ENCODE measurements around the gene TMEM150A. TPM values are rescaled to one million over a fixed set of nuclear protein-coding genes. Genes with fewer than 3 reads are reported as not detected.

TMEM150A gene
- total and polyA plus RNA-seq, 2 of the 13 experiments (the other 11 are each of a cell fraction or from before 2014, with no cell fraction given) = 30.1 to 70.4 TPM

DNA sequence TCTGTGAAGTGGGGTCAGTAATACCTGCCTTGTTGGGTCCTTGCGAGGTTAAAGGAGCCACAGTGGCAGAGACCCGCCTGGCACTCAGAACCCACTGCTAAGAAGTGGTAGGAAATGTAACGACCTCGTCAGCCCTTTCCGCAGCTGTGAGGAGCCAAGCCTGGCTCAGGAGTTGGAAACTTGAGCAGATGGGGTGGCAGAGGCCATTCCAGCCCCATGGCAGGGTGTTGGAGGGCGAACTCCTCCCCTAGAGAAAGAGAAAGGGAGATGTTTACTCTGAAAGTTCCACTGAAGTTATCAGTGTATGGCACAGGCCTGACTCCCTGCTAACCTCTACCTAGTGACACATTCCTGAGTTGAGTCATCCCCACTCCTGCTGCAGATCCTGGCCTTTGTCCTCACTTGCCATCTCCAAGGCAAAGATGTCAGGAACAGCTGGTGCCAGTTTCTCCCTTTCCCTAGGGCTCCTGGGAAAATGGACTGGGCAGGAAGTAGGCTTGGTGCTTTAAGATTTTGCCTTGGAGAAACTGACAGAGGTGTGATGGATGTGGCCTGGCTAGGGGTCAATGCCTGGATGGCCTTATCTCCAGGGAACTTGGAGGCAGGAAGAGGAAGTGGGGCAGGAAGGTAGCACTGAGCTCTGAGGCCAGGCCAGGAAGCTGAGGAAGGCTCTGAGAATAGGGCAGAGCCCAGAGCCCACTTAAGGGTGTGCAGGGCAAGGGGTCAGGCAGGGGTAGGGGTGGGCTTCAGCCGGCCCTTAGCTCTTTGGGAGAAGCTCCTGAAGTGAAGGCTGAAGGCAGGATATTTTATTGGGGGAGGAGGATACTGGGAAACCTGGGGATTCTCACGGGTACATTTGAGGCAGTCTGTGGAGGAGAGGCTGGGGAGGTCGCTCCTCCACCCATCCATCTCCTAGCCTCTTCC is 17.4 kb downstream of the TMEM150A start (continued):
- TF ChIP-seq, protein P1, sequence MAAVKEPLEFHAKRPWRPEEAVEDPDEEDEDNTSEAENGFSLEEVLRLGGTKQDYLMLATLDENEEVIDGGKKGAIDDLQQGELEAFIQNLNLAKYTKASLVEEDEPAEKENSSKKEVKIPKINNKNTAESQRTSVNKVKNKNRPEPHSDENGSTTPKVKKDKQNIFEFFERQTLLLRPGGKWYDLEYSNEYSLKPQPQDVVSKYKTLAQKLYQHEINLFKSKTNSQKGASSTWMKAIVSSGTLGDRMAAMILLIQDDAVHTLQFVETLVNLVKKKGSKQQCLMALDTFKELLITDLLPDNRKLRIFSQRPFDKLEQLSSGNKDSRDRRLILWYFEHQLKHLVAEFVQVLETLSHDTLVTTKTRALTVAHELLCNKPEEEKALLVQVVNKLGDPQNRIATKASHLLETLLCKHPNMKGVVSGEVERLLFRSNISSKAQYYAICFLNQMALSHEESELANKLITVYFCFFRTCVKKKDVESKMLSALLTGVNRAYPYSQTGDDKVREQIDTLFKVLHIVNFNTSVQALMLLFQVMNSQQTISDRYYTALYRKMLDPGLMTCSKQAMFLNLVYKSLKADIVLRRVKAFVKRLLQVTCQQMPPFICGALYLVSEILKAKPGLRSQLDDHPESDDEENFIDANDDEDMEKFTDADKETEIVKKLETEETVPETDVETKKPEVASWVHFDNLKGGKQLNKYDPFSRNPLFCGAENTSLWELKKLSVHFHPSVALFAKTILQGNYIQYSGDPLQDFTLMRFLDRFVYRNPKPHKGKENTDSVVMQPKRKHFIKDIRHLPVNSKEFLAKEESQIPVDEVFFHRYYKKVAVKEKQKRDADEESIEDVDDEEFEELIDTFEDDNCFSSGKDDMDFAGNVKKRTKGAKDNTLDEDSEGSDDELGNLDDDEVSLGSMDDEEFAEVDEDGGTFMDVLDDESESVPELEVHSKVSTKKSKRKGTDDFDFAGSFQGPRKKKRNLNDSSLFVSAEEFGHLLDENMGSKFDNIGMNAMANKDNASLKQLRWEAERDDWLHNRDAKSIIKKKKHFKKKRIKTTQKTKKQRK (IDR thresholded peaks at IDR 0.05; ENCODE audit: low read length) = no peak
- TF ChIP-seq, protein P2, sequence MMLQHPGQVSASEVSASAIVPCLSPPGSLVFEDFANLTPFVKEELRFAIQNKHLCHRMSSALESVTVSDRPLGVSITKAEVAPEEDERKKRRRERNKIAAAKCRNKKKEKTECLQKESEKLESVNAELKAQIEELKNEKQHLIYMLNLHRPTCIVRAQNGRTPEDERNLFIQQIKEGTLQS (CRISPR knock-in tag; IDR thresholded peaks at IDR 0.05) = peak; percentile 94
- TF ChIP-seq IRF2 (CRISPR knock-in tag; IDR thresholded peaks at IDR 0.05) (peak; percentile 92), FOXM1 (CRISPR knock-in tag; IDR thresholded peaks at IDR 0.05) (no peak), ZFP90 (CRISPR knock-in tag; IDR thresholded peaks at IDR 0.05; ENCODE audit: borderline replicate concordance) (no peak; the same call in 1 of the 2 replicates), NR2F2 (IDR thresholded peaks at IDR 0.05; ENCODE audit: borderline replicate concordance, low read depth) (peak; percentile 77), PHF8 (CRISPR knock-in tag; IDR thresholded peaks at IDR 0.05) (no peak; the same call in none of the 2 replicates), REXO4 (CRISPR knock-in tag; IDR thresholded peaks at IDR 0.05; ENCODE audit: borderline replicate concordance) (no peak), ZNF33B (CRISPR knock-in tag; IDR thresholded peaks at IDR 0.05) (no peak), ZNF644 (CRISPR knock-in tag; IDR thresholded peaks at IDR 0.05; ENCODE audit: low read depth) (peak; percentile 73; the same call in 1 of the 2 replicates), ARID2 (CRISPR knock-in tag; IDR thresholded peaks at IDR 0.05; ENCODE audit: borderline replicate concordance) (peak; percentile 93), CCDC6 (CRISPR knock-in tag; IDR thresholded peaks at IDR 0.05) (peak; percentile 29), ZNF839 (CRISPR knock-in tag; IDR thresholded peaks at IDR 0.05; ENCODE audit: borderline replicate concordance) (no peak; the same call in 1 of the 2 replicates), KLF6 (CRISPR knock-in tag; IDR thresholded peaks at IDR 0.05) (no peak), DPF2 (CRISPR knock-in tag; IDR thresholded peaks at IDR 0.05; ENCODE audit: borderline replicate concordance, low read depth) (peak; percentile 80), FOXP1 (IDR thresholded peaks at IDR 0.05) (peak; percentile 70), FOXP1 (CRISPR knock-in tag; IDR thresholded peaks at IDR 0.05) (peak; percentile 67), NFATC3 (CRISPR knock-in tag; IDR thresholded peaks at IDR 0.05) (no peak)
- TF ChIP-seq, protein P3, sequence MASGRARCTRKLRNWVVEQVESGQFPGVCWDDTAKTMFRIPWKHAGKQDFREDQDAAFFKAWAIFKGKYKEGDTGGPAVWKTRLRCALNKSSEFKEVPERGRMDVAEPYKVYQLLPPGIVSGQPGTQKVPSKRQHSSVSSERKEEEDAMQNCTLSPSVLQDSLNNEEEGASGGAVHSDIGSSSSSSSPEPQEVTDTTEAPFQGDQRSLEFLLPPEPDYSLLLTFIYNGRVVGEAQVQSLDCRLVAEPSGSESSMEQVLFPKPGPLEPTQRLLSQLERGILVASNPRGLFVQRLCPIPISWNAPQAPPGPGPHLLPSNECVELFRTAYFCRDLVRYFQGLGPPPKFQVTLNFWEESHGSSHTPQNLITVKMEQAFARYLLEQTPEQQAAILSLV (CRISPR knock-in tag; IDR thresholded peaks at IDR 0.05; ENCODE audit: borderline replicate concordance) = peak; percentile 74; the same call in 1 of the 2 replicates
- TF ChIP-seq, protein P4, sequence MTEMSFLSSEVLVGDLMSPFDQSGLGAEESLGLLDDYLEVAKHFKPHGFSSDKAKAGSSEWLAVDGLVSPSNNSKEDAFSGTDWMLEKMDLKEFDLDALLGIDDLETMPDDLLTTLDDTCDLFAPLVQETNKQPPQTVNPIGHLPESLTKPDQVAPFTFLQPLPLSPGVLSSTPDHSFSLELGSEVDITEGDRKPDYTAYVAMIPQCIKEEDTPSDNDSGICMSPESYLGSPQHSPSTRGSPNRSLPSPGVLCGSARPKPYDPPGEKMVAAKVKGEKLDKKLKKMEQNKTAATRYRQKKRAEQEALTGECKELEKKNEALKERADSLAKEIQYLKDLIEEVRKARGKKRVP (CRISPR knock-in tag; IDR thresholded peaks at IDR 0.05) = peak in 1 of 2 experiments; percentile 76; a peak in 2 of 4 replicates
- TF ChIP-seq, protein P5, sequence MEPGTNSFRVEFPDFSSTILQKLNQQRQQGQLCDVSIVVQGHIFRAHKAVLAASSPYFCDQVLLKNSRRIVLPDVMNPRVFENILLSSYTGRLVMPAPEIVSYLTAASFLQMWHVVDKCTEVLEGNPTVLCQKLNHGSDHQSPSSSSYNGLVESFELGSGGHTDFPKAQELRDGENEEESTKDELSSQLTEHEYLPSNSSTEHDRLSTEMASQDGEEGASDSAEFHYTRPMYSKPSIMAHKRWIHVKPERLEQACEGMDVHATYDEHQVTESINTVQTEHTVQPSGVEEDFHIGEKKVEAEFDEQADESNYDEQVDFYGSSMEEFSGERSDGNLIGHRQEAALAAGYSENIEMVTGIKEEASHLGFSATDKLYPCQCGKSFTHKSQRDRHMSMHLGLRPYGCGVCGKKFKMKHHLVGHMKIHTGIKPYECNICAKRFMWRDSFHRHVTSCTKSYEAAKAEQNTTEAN (CRISPR knock-in tag; conservative IDR thresholded peaks at IDR 0.05) = 0 out of 2 replicates have a peak, but pooled peaks have one; percentile 56
